ENCODE data around the gene OTUD4.
"Not testable (repeated sequence)": the region's sequence is repeated elsewhere in the genome, so short reads cannot be mapped to it uniquely, and the experiment has no call there.

OTUD4 gene, protein sequence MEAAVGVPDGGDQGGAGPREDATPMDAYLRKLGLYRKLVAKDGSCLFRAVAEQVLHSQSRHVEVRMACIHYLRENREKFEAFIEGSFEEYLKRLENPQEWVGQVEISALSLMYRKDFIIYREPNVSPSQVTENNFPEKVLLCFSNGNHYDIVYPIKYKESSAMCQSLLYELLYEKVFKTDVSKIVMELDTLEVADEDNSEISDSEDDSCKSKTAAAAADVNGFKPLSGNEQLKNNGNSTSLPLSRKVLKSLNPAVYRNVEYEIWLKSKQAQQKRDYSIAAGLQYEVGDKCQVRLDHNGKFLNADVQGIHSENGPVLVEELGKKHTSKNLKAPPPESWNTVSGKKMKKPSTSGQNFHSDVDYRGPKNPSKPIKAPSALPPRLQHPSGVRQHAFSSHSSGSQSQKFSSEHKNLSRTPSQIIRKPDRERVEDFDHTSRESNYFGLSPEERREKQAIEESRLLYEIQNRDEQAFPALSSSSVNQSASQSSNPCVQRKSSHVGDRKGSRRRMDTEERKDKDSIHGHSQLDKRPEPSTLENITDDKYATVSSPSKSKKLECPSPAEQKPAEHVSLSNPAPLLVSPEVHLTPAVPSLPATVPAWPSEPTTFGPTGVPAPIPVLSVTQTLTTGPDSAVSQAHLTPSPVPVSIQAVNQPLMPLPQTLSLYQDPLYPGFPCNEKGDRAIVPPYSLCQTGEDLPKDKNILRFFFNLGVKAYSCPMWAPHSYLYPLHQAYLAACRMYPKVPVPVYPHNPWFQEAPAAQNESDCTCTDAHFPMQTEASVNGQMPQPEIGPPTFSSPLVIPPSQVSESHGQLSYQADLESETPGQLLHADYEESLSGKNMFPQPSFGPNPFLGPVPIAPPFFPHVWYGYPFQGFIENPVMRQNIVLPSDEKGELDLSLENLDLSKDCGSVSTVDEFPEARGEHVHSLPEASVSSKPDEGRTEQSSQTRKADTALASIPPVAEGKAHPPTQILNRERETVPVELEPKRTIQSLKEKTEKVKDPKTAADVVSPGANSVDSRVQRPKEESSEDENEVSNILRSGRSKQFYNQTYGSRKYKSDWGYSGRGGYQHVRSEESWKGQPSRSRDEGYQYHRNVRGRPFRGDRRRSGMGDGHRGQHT

GRCh38 chr4:145180298-145181090 lies at the start of gene OTUD4:
Gene OTUD4 (minus strand): TSS chr4:145180589. CDS start chr4:145179973, 616 bp downstream.
- DNase-seq: peak; percentile 96

DNA sequence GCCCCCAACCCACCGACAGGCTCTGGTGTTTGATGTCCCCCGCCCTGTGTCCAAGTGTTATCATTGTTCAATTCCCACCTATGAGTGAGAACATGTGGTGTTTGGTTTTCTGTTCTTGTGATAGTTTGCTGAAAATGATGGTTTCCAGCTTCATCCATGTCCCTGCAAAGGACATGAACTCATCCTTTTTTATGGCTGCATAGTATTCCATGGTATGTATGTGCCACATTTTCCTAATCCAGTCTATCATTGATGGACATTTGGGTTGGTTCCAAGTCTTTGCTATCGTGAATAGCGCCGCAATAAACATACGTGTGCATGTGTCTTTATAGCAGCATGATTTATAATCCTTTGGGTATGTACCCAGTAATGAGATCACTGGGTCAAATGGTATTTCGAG lies 42.8 kb upstream of the OTUD4 start:
- DNase-seq: not testable (repeated sequence)

- DNase-seq: not testable (repeated sequence)
Measured at GRCh38 chr4:145221529-145221928, 41.1 kb upstream of the OTUD4 start.

DNA sequence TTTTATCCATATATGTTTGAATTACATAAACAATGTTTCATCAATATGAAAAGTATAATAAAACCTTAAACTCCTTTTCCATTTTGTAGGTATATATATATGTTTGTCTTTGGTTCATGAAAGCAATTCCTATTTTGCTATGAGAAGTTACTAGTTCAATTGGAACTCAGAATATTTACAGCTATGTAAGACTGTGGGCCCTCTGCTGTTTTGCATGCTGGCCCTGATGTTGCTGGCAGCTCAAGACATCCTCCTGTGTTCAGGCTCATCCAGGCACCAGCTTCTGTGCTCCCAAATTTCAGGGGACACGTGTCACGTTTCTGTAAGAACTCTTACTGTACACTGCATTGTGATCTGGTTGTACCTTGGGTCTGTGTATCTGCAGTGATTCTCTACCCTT lies 38.7 kb upstream of the OTUD4 start:
- DNase-seq: no peak

DNA sequence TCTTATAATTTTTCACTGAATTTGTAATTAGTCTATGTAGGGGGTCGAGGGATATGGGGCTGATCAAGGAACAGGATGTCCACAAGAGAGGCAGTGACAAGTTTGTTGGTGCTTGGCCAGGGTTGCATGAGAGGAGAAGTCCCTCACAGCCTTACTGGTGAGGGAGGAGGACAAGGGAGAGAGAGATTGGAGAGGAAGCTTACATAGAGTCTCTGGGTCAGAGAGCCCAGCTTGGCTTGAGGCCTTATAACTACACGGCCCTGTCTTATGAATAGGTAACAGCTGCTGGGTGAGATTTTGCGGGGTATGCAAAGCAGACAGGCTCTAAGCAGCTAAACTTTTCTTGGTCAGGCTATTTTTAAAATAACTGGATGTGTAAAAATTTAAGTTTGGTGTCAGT lies 37.9 kb upstream of the OTUD4 start:
- no peak for DNase-seq

DNA sequence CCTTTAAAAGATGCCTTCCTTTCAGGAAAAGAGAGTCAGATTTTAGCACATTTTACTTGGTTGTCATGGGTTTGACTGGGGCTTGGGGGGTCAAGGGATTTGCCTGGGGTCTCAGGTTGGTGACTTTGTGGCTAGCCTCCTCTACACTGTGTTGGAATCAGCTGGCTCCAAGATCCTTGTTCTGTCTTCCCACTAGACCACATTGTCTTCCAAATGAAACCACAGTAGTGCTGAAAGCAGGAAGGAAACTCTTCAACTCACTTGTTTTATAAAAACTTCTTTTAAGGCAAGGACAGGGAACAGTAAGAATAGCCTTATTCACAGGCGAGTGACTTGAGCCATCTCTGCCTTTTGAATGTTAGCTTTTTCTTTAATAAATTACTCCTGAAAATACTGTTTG lies 37.0 kb upstream of the OTUD4 start:
- DNase-seq: no peak

GRCh38 chr4:145216535-145216934 lies 36.1 kb upstream of the OTUD4 start:
- DNase-seq: peak; percentile 5

GRCh38 chr4:145213245-145213644 lies 32.9 kb upstream of the OTUD4 start:
- DNase-seq: no peak

DNA sequence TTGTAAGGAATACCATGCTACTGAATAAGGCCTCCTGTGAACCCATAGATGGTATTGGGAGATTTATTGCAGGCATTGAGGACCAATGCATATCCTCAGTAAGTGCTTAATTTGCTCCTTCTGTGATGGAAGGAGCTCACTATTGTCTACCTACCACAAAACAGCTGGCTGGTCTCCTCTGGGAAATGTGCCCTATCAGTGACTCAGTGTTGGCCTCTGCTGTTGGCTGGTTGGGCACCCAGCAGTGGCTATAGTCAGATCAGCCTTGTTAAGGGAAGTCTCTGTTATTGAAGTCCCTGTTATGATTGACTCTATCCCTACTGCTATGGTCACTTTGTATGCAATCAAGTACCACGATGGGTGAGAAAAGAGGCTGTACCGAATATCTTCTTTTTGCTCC lies 27.5 kb upstream of the OTUD4 start:
- no peak for DNase-seq

GRCh38 chr4:145203410-145203809 lies 23.0 kb upstream of the OTUD4 start:
- no peak for DNase-seq

GRCh38 chr4:145200366-145200765 lies 20.0 kb upstream of the OTUD4 start:
- DNase-seq: no peak

GRCh38 chr4:145199051-145199716 lies 18.8 kb upstream of the OTUD4 start:
- no peak for DNase-seq

DNA sequence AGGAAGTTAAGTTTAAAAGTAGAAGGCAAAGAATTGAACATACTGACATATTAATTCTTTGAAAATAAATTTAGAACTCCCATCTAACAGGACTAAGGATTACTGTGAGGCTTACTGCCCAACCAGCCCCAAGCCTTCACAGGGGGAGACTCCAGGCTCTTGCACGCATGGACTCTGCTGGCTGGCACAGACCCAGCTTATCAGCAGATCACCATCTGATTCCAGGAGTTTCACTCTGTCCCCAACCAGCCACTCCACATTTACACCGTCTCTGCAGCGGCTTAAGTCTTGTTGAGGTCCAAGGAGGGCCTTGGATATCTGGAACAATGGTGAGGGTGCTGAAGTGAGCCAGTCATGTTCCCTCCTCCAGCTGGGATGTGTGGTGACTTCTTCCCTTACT lies 16.4 kb upstream of the OTUD4 start:
- no peak for DNase-seq

DNA sequence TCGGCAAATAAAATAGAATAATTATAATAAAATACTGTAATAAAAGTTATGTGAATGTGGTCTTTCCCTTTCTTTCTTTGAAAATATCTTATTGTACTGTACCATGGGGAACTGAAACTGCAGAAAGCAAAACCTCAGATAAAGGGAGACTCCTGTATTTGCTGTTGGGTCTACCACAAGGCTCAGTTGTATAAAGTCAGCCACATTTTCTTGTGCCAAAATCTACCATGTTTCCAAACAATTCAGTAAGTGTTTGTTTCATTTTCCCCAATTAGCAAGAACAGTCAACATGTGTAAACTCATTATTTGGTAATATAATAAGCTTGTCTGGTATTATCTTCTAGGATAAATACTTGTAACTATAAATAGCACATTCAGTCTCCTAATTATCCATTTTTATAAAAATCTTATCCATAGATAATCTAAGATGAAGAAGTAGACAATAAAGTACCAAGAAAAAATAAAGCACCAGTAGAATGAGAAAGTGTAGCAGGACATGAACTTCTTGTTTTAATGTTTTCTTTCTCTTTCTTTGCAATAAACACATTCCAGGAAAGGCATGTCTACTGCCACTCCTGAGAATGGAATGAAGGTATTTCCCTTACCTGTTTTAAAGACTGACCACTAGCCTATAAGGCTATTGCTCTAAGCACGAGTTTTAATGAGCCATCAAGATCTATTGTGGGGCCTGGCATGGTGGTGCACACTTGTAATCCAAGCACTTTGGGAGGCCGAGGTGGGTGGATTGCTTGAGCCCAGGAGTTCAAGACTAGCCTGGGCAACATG lies 15.0 kb upstream of the OTUD4 start:
- DNase-seq: no peak

- no peak for DNase-seq
Measured at GRCh38 chr4:145189981-145190380, 9.6 kb upstream of the OTUD4 start.

- no peak for DNase-seq
Measured at GRCh38 chr4:145186729-145187128, 6.3 kb upstream of the OTUD4 start.

DNA sequence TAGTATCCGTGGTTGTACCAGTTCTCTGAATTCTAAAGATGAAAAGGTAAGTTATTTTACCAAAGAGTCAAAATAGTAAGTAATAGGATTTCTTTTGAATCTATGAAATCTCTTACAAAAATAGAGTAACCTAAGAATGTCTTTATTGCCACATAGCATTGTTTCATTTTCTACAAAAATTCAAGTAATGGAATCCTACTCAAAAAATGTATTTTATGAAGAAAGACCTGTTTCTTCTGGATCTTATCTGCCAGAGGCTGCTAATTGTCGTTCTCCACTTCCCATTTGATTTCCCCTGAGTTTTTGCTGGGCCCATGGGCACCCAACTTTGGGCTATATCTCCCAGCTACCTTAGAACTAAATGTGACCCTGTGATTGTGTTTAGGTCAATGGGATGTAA lies 3.2 kb upstream of the OTUD4 start:
- no peak for DNase-seq

DNA sequence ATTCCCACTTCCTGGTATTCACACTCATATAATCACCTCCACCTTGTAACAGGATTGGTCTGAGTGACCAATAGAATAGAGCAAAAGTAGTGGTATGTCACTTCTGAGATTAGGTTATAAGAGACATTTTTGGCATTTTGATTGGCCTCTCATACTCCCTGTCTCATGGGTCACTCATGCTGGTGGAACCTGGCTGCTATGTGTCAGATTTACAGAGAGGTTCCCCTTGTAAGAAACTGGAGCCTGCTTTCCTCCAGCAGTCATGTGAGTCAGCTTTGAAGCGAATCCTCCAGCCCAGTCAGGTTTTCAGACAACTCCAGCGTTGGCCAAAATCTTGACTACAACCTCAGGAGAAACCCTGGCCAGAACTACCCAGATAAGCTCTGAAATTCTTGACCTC lies 2.6 kb upstream of the OTUD4 start:
- DNase-seq: no peak

DNA sequence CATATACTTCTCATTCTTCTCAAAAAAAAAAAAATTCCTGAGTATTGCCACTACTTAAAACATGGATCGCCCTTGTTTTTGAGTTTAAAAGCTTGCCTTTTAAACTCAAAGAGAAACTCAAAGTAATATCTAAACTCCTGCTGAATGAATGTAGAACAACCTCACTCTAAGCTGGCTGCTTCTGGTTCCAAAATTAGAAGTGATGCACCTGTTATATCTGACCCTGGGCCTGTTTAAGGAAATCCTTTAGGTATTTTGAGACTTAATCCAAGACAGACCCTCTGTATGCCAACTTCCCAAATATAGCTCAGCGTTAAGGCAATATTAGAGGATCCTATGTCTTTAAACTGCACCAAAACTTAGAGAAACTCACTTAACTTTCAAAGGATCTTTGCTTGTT lies 1.8 kb upstream of the OTUD4 start:
- no peak for DNase-seq

GRCh38 chr4:145181091-145181501 lies 707 bp upstream of the OTUD4 start:
- DNase-seq: no peak

- DNase-seq: not testable (repeated sequence)
Measured at GRCh38 chr4:145179861-145180297, 510 bp downstream of the OTUD4 start.
